Transverse colon (tissue), 4 donors: ENCODE data around the gene GNA12. TPM values are rescaled to one million over a fixed set of nuclear protein-coding genes. Genes with fewer than 3 reads are reported as not detected.

Experiments used
- DNase-seq: peaks from one replicate; pipeline ENCODE4 v3.0.0-alpha.2; 2019
- H3K27ac ChIP-seq, 4 donors: fragments of 200-600 bp; sonication (generic); 2 replicates each; pipeline ENCODE4 v1.5.1; 2016 to 2018; ENCODE audit warnings: inconsistent platforms in 4 of 4
- H3K27me3 ChIP-seq: fragments of 200-600 bp; sonication (generic); 2 replicates; pipeline ENCODE4 v1.5.1; 2017; ENCODE audit warnings: inconsistent platforms
- H3K36me3 ChIP-seq, 4 donors: fragments of 200-600 bp; sonication (generic); 2 replicates each; pipeline ENCODE4 v1.5.1; 2017 to 2019; ENCODE audit warnings: inconsistent platforms in 4 of 4
- H3K4me1 ChIP-seq, 4 donors: fragments of 200-600 bp; sonication (generic); 2 replicates each; pipeline ENCODE4 v1.5.1; 2017 to 2020; ENCODE audit warnings: inconsistent platforms in 4 of 4
- H3K4me3 ChIP-seq, 4 donors: fragments of 200-600 bp; sonication (generic); 1 replicate in 1 of 4; 2 replicates in 3 of 4; pipeline versions ENCODE4 v1.5.1 to v1.6.1; 2017 to 2019; ENCODE audit warnings: inconsistent platforms in 4 of 4
- H3K9me3 ChIP-seq, 2 donors: fragments of 200-600 bp; sonication (generic); 2 replicates each; pipeline ENCODE4 v1.5.1; 2017 to 2019; ENCODE audit warnings: inconsistent platforms in 2 of 2
- EP300 ChIP-seq: sonication (generic); formaldehyde crosslinking; IDR thresholded peaks from one replicate; pipeline ENCODE4 v1.6.1; 2017; ENCODE audit warnings: antibody characterized with exemption, low read depth
- POLR2A ChIP-seq: fragments of 450-650 bp; IDR thresholded peaks from one replicate; pipeline ENCODE4 v1.6.1; 2016; ENCODE audit warnings: antibody characterized with exemption, mild to moderate bottlenecking, moderate library complexity
- POLR2AphosphoS5 ChIP-seq, 3 donors: sonication (generic); formaldehyde crosslinking; IDR thresholded peaks; one replicate each; pipeline ENCODE4 v1.6.1; 2016; ENCODE audit warnings: antibody characterized with exemption in 3 of 3
- WGBS, 2 donors: methylation state at CpG; one replicate each; pipeline ENCODE4 v1.1.5; 2018; ENCODE audit warnings: low coverage in 1 of 2; 5-methylcytosine and 5-hydroxymethylcytosine counted together
- in situ Hi-C, 4 donors: fragments of 200-750 bp; cut with MboI; loops; one replicate each; pipeline versions ENCODE4 v1.15.0 to v1.15.1; 2017; ENCODE audit warnings: low sequenced_read_pairs in 3 of 4, low pct_ligation_motif_present in 1 of 4, low pct_unique_long_range_greater_than_20kb in 1 of 4
- intact Hi-C: fragments of 100-400 bp; cut with DNase I; formaldehyde crosslinking; loops from one replicate; pipeline ENCODE4 v1.15.1; 2023; ENCODE audit warnings: low total_unique reads
- total RNA-seq, 4 donors: library from RNA; depleted of rRNA; stranded (reverse); fragments of >200 nt; gene quantifications; one replicate each; pipeline ENCODE4 v1.1.0, GENCODE V29; 2016
- TF ChIP-seq, protein P1 (sequence below), 5 experiments: fragments of 200-600 bp in 3 of 5; fragments of 450-650 bp in 2 of 5; sonication (generic) in 3 of 5; IDR thresholded peaks; 1 replicate in 2 of 5; 2 replicates in 3 of 5; pipeline ENCODE4 v1.5.1; 2016 to 2017; ENCODE audit warnings: antibody characterized with exemption in 5 of 5, inconsistent platforms in 3 of 5, mild to moderate bottlenecking in 2 of 5, moderate library complexity in 1 of 5

GNA12 gene
- total RNA-seq, 4 donors from 2014 or later: 18.9 to 39.6 (median 22.2) TPM

DNA sequence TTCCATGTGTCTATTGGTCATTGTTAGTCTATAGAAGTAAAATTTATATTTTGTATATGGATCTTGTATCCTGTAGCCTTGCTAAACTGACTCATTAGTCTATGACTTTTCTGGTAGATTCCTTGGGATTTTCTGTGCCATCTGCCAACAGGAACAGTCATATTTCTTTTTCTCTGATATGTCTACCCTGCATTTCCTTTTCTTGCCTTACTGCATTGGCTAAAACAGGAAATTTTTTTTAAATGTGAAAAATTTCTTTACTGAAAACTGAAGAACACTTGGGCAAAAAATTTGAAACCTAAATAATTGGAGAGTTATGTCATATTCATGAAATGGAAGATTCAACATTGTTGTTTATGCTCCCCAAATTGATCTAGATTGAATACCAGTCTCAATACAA lies 88.6 kb downstream of the GNA12 start:
- no peak for TF ChIP-seq POLR2A
- TF ChIP-seq EP300: no peak
- no peak for TF ChIP-seq POLR2AphosphoS5 (IDR thresholded peaks at IDR 0.05)
- TF ChIP-seq, protein P1, sequence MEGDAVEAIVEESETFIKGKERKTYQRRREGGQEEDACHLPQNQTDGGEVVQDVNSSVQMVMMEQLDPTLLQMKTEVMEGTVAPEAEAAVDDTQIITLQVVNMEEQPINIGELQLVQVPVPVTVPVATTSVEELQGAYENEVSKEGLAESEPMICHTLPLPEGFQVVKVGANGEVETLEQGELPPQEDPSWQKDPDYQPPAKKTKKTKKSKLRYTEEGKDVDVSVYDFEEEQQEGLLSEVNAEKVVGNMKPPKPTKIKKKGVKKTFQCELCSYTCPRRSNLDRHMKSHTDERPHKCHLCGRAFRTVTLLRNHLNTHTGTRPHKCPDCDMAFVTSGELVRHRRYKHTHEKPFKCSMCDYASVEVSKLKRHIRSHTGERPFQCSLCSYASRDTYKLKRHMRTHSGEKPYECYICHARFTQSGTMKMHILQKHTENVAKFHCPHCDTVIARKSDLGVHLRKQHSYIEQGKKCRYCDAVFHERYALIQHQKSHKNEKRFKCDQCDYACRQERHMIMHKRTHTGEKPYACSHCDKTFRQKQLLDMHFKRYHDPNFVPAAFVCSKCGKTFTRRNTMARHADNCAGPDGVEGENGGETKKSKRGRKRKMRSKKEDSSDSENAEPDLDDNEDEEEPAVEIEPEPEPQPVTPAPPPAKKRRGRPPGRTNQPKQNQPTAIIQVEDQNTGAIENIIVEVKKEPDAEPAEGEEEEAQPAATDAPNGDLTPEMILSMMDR (IDR thresholded peaks at IDR 0.05): no peak
- peak overlapping the region in 1 of 4 donors; percentile 7 for H3K27ac ChIP-seq
- H3K36me3 ChIP-seq: no peaks in the 10 kb centered on the region
- no peaks in the 10 kb centered on the region for H3K27me3 ChIP-seq
- H3K9me3 ChIP-seq: no peaks in the 10 kb centered on the region
- peaks cover 17 to 38% (median 33%) of the 10 kb centered on the region in 4 donors for H3K4me1 ChIP-seq
- no peak for DNase-seq
- in situ Hi-C loops (no loop called here), intact Hi-C loops (no loop called here)
- H3K4me3 ChIP-seq: no peak overlapping the region

DNA sequence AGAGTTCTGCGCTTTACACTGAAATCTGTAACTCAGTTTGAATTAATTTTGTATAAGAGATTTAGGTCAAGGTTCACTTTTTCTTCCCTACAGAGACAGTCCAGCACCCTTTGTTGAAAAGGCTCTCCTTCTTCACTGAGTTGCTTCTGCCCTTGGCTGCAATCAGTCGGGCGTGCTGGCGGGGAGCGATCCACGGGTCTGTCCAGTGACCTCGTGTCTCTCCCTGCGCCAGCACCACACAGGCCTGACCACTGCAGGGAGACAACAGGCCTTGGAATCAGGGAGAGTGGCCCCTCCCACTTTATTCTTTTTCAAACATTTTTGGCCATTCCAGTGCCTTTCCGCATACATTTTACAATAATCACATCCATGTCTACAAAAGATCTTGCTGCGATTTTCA lies 89.2 kb downstream of the GNA12 start:
- H3K27me3 ChIP-seq: no peaks in the 10 kb centered on the region
- intact Hi-C loops (no loop called here), in situ Hi-C loops (no loop called here)
- no peak overlapping the region for H3K27ac ChIP-seq
- TF ChIP-seq POLR2AphosphoS5 (IDR thresholded peaks at IDR 0.05): no peak
- TF ChIP-seq, protein P1 (IDR thresholded peaks at IDR 0.05): no peak
- no peak for TF ChIP-seq EP300
- no peak for TF ChIP-seq POLR2A
- H3K4me1 ChIP-seq: peaks cover 11 to 32% (median 27%) of the 10 kb centered on the region in 4 donors
- H3K36me3 ChIP-seq: no peaks in the 10 kb centered on the region
- DNase-seq: no peak
- H3K9me3 ChIP-seq: no peaks in the 10 kb centered on the region
- 97 to 100% methylated on average over 3 to 10 of the region's 10 CpGs for WGBS, 2 donors
- no peak overlapping the region for H3K4me3 ChIP-seq

DNA sequence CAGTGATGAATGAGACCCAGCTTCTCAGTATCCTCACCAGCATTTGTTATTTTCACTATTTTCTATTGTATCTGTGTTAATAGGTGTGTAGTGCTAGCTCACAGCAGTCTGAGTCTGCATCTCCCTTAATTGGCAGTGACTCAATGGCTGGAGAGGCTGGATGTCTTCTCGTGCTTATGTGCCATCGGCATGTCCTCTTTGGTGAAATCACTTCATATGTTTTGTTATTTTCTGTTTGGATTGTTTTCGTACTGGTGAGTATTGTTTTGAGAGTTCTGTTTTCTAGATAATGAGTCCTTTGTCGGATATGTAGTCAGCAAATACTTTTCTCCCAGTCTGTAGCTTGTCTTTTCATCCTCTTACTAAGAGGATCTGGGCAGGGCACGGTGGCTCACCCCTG lies 90.0 kb downstream of the GNA12 start:
- H3K27ac ChIP-seq: no peak overlapping the region
- in situ Hi-C loops: no loop called here
- WGBS, 2 donors: 89% methylated on average over 4 to 5 of the region's 5 CpGs
- no peak overlapping the region for H3K4me3 ChIP-seq
- no peak for TF ChIP-seq EP300
- no peaks in the 10 kb centered on the region for H3K36me3 ChIP-seq
- H3K27me3 ChIP-seq: no peaks in the 10 kb centered on the region
- H3K4me1 ChIP-seq: peaks cover 3 to 24% (median 19%) of the 10 kb centered on the region in 4 donors
- H3K9me3 ChIP-seq: no peaks in the 10 kb centered on the region
- intact Hi-C loops: no loop called here
- DNase-seq: no peak

DNA sequence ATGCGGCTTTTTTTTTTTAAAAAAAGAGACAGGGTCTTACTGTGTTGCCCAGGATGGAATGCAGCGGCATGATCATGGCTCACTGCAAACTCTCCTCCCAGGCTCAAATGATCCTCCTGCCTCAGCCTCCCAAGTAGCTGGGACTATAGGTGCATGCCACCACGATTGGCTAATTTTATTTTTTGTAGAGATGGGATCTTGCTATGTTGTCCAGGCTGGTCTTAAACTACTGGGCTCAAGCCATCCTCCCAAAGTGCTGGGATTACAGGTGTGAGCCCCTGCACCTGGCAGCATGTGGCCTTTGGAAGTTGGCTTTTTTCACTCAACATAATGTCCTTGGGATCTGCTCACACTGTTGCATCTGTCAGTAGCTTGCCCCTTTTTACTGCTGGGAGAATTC lies 91.0 kb downstream of the GNA12 start:
- Histone ChIP-seq H3K4me3 (no peak overlapping the region), H3K27ac (no peak overlapping the region), H3K27me3 (no peaks in the 10 kb centered on the region), H3K36me3 (no peaks in the 10 kb centered on the region), H3K4me1 (peaks cover 3 to 15% (median 10%) of the 10 kb centered on the region in 4 donors), H3K9me3 (no peaks in the 10 kb centered on the region)
- DNase-seq: no peak
- intact Hi-C loops (no loop called here), in situ Hi-C loops (no loop called here)
- TF ChIP-seq POLR2AphosphoS5 (IDR thresholded peaks at IDR 0.05): no peak
- WGBS, 2 donors: 94 to 97% methylated on average over 2 to 3 of the region's 3 CpGs

DNA sequence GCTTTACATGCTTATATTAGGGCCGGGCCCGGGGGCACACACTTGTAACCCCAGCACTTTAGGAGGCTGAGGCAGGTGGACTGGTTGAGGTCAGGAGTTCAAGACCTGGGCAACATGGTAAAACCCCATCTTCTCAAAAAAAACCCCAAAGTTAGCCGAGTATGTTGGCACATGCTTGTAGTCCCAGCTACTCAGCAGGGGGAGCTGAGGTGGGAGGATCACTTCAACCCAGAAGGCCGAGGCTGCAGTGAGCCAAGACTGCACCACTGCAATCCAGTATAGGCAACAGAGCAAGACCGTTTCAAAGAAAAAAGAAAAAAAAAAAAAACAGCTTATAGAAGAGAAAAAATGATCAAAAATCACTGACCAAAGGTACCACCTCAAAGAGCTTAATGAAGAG lies 93.0 kb downstream of the GNA12 start:
- Histone ChIP-seq H3K27me3 (no peaks in the 10 kb centered on the region), H3K4me1 (peaks cover 0 to 7% (median 2%) of the 10 kb centered on the region in 4 donors), H3K4me3 (no peak overlapping the region), H3K27ac (no peak overlapping the region), H3K36me3 (no peaks in the 10 kb centered on the region), H3K9me3 (no peaks in the 10 kb centered on the region)
- WGBS, 2 donors: 71 to 80% methylated on average over 1 to 5 of the region's 5 CpGs
- TF ChIP-seq EP300 (no peak), POLR2AphosphoS5 (IDR thresholded peaks at IDR 0.05) (no peak), POLR2A (no peak)
- TF ChIP-seq, protein P1 (IDR thresholded peaks at IDR 0.05): no peak
- intact Hi-C loops (no loop called here), in situ Hi-C loops (no loop called here)
- DNase-seq: no peak
